Adipocyte (in vitro differentiated cells): ENCODE results near the gene ROPN1L.

Source experiments
- DNase-seq: peaks from one replicate; pipeline ENCODE4 v3.0.0-alpha.2; 2015; ENCODE audit warnings: low read depth
- H3K27me3 ChIP-seq: replicated peaks from 2 replicates; pipeline ENCODE4 v1.7.0; 2013; ENCODE audit warnings: mild to moderate bottlenecking, low read length, moderate library complexity; ENCODE audit not compliant: control insufficient read depth, insufficient read depth
- H3K36me3 ChIP-seq: 2 replicates; pipeline ENCODE4 v1.7.0; 2013; ENCODE audit warnings: low read length, mild to moderate bottlenecking, moderate library complexity; ENCODE audit not compliant: control insufficient read depth, insufficient read depth, severe bottlenecking
- H3K4me1 ChIP-seq: 2 replicates; pipeline ENCODE4 v1.7.0; 2013; ENCODE audit warnings: mild to moderate bottlenecking, low read length, moderate library complexity; ENCODE audit not compliant: control insufficient read depth, insufficient read depth
- H3K4me3 ChIP-seq: 2 replicates; pipeline ENCODE4 v1.7.0; 2013; ENCODE audit warnings: mild to moderate bottlenecking, low read length, moderate library complexity
- H3K9ac ChIP-seq: 2 replicates; pipeline ENCODE4 v1.7.0; 2013; ENCODE audit warnings: mild to moderate bottlenecking, low read length, moderate library complexity
- H3K9me3 ChIP-seq: 2 replicates; pipeline ENCODE4 v1.7.0; 2013; ENCODE audit warnings: mild to moderate bottlenecking, low read length, moderate library complexity; ENCODE audit not compliant: control insufficient read depth

Gene ROPN1L

GRCh38 chr5:10482791-10483530 lies 41.3 kb downstream of the ROPN1L start:
- no peaks in the 10 kb centered on the region for H3K9me3 ChIP-seq
- DNase-seq = no peak
- no peaks in the 10 kb centered on the region for H3K36me3 ChIP-seq
- H3K9ac ChIP-seq = no peak overlapping the region
- peaks cover 37% of the 10 kb centered on the region for H3K4me1 ChIP-seq
- no peak overlapping the region for H3K4me3 ChIP-seq
- H3K27me3 ChIP-seq = no peaks in the 10 kb centered on the region

- H3K27me3 ChIP-seq = no peaks in the 10 kb centered on the region
- DNase-seq = no peak
- no peaks in the 10 kb centered on the region for H3K36me3 ChIP-seq
- peaks cover 26% of the 10 kb centered on the region for H3K4me1 ChIP-seq
- no peak overlapping the region for H3K4me3 ChIP-seq
- H3K9me3 ChIP-seq = no peaks in the 10 kb centered on the region
- H3K9ac ChIP-seq = peak overlapping the region; percentile 10
Observed at GRCh38 chr5:10484774-10485141, 43.1 kb downstream of the ROPN1L start.

GRCh38 chr5:10485142-10485795 lies 43.6 kb downstream of the ROPN1L start:
- DNase-seq = peak; percentile 97
- Histone ChIP-seq H3K27me3 (no peaks in the 10 kb centered on the region), H3K9ac (peak overlapping the region; percentile 10), H3K9me3 (no peaks in the 10 kb centered on the region), H3K36me3 (no peaks in the 10 kb centered on the region), H3K4me3 (no peak overlapping the region), H3K4me1 (peaks cover 29% of the 10 kb centered on the region)

GRCh38 chr5:10485897-10486296 lies 44.2 kb downstream of the ROPN1L start:
- Histone ChIP-seq H3K9me3 (no peaks in the 10 kb centered on the region), H3K36me3 (no peaks in the 10 kb centered on the region), H3K4me3 (no peak overlapping the region), H3K9ac (no peak overlapping the region), H3K4me1 (peaks cover 29% of the 10 kb centered on the region), H3K27me3 (no peaks in the 10 kb centered on the region)
- DNase-seq = no peak

- Histone ChIP-seq H3K9me3 (no peaks in the 10 kb centered on the region), H3K4me1 (peaks cover 29% of the 10 kb centered on the region), H3K27me3 (no peaks in the 10 kb centered on the region), H3K9ac (no peak overlapping the region), H3K36me3 (no peaks in the 10 kb centered on the region), H3K4me3 (no peak overlapping the region)
- no peak for DNase-seq
Observed at GRCh38 chr5:10486511-10487344, 45.0 kb downstream of the ROPN1L start.

GRCh38 chr5:10488144-10488543 lies 46.5 kb downstream of the ROPN1L start:
- Histone ChIP-seq H3K27me3 (no peaks in the 10 kb centered on the region), H3K4me1 (peaks cover 29% of the 10 kb centered on the region), H3K9me3 (no peaks in the 10 kb centered on the region), H3K9ac (no peak overlapping the region), H3K4me3 (no peak overlapping the region), H3K36me3 (no peaks in the 10 kb centered on the region)
- no peak for DNase-seq

GRCh38 chr5:10489810-10490426 lies 48.2 kb downstream of the ROPN1L start:
- Histone ChIP-seq H3K4me3 (no peak overlapping the region), H3K36me3 (no peaks in the 10 kb centered on the region), H3K4me1 (peaks cover 27% of the 10 kb centered on the region), H3K9me3 (peaks cover 7% of the 10 kb centered on the region), H3K9ac (no peak overlapping the region), H3K27me3 (no peaks in the 10 kb centered on the region)
- DNase-seq = no peak

- no peak for DNase-seq
- H3K27me3 ChIP-seq = no peaks in the 10 kb centered on the region
- no peak overlapping the region for H3K9ac ChIP-seq
Observed at GRCh38 chr5:10490927-10491672, 49.4 kb downstream of the ROPN1L start.

GRCh38 chr5:10491673-10492026 lies 50.0 kb downstream of the ROPN1L start:
- H3K9me3 ChIP-seq = peaks cover 8% of the 10 kb centered on the region
- DNase-seq = no peak
- H3K36me3 ChIP-seq = no peaks in the 10 kb centered on the region
- no peak overlapping the region for H3K4me3 ChIP-seq
- peaks cover 13% of the 10 kb centered on the region for H3K4me1 ChIP-seq
- no peaks in the 10 kb centered on the region for H3K27me3 ChIP-seq
- H3K9ac ChIP-seq = no peak overlapping the region

More at GRCh38 chr5:10490927-10491672, 49.4 kb downstream of the ROPN1L start:
- H3K36me3 ChIP-seq = no peaks in the 10 kb centered on the region
- peaks cover 18% of the 10 kb centered on the region for H3K4me1 ChIP-seq
- no peak overlapping the region for H3K4me3 ChIP-seq
- H3K9me3 ChIP-seq = peaks cover 8% of the 10 kb centered on the region

- no peak for DNase-seq
- H3K4me3 ChIP-seq = no peak overlapping the region
Observed at GRCh38 chr5:10493884-10494283, 52.2 kb downstream of the ROPN1L start.

More at GRCh38 chr5:10493884-10494283, 52.2 kb downstream of the ROPN1L start:
- H3K4me1 ChIP-seq = peaks cover 6% of the 10 kb centered on the region
- no peak overlapping the region for H3K9ac ChIP-seq
- no peaks in the 10 kb centered on the region for H3K36me3 ChIP-seq
- H3K9me3 ChIP-seq = peaks cover 8% of the 10 kb centered on the region
- no peaks in the 10 kb centered on the region for H3K27me3 ChIP-seq
